Thymus (tissue), 11 donors: ENCODE measurements around the gene CCDC83. TPM values are rescaled to one million over a fixed set of nuclear protein-coding genes. Genes with fewer than 3 reads are reported as not detected.
"Not testable (repeated sequence)": the region's sequence is repeated elsewhere in the genome, so short reads cannot be mapped to it uniquely, and the experiment has no call there.

ENCODE experiments used
- DNase-seq, 9 donors: peaks; one replicate each; pipeline ENCODE4 v3.0.0-alpha.2; 2013; ENCODE audit warnings: low spot score in 9 of 9, low read depth in 6 of 9, missing footprints in 1 of 9
- H3K27ac ChIP-seq, 2 donors: one replicate each; pipeline ENCODE4 v1.5.1; 2013; ENCODE audit warnings: control low read depth in 1 of 2, low read depth in 1 of 2, low read length in 1 of 2, mild to moderate bottlenecking in 1 of 2, moderate library complexity in 1 of 2
- H3K27me3 ChIP-seq, 2 donors: one replicate each; pipeline ENCODE4 v1.5.1; 2013; ENCODE audit warnings: low read length in 1 of 2; ENCODE audit not compliant: control insufficient read depth in 2 of 2, insufficient read depth in 1 of 2
- H3K36me3 ChIP-seq, 2 donors: one replicate each; pipeline ENCODE4 v1.5.1; 2013; ENCODE audit warnings: low read length in 1 of 2, mild to moderate bottlenecking in 1 of 2, moderate library complexity in 1 of 2; ENCODE audit not compliant: control insufficient read depth in 2 of 2, insufficient read depth in 2 of 2
- H3K4me1 ChIP-seq, 2 donors: one replicate each; pipeline ENCODE4 v1.5.1; 2013; ENCODE audit warnings: low read length in 2 of 2; ENCODE audit not compliant: control insufficient read depth in 2 of 2, insufficient read depth in 2 of 2
- H3K4me3 ChIP-seq, 2 donors: one replicate each; pipeline ENCODE4 v1.5.1; 2013; ENCODE audit warnings: low read length in 2 of 2, control low read depth in 1 of 2, mild to moderate bottlenecking in 1 of 2
- H3K9me3 ChIP-seq, 2 donors: one replicate each; pipeline ENCODE4 v1.5.1; 2013; ENCODE audit warnings: low read length in 1 of 2, mild to moderate bottlenecking in 1 of 2; ENCODE audit not compliant: control insufficient read depth in 2 of 2, insufficient read depth in 1 of 2
- WGBS: extraction: QIAGEN DNeasy Blood & Tissue Kit; methylation state at CpG from one replicate; pipeline ENCODE4 v1.1.7; 2013; 5-methylcytosine and 5-hydroxymethylcytosine counted together
- polyA plus RNA-seq: library from polyadenylated mRNA; stranded (reverse); fragments of 200-250 nt; gene quantifications from one replicate; pipeline ENCODE4 v1.2.3, GENCODE V29; 2013
- total RNA-seq: library from RNA; stranded (reverse); fragments of 120-200 nt; gene quantifications from one replicate; pipeline ENCODE4 v1.2.4, GENCODE V29; 2013
- donor health status: healthy.

CCDC83 gene
- total and polyA plus RNA-seq, 2 donors: 0.05 TPM; not detected in 1

GRCh38 chr11:85859541-85859940, 4.4 kb downstream of the CCDC83 start:
- H3K9me3 ChIP-seq: not testable (repeated sequence)

DNA sequence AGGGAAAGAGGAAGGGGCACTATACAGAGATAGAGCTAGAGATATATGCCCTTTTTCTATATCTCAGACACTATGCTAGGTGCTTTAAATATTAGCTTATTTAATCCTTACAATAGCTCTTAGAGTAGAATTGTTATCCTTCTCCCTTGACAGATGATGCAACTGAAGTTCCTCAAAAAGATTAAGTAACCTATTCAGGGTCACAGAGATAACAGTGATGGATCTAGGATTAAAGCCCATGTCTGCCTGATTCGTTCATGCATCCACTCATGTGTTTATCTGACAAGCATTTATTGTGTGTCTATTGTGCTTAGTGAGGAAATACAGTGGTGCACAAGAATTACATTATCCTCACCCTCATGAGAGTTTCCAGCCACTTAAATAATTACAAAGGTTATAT, 8.7 kb downstream of the CCDC83 start:
- no peak for DNase-seq
- Histone ChIP-seq H3K36me3 (no peaks in the 10 kb centered on the region), H3K27me3 (no peaks in the 10 kb centered on the region), H3K27ac (no peak overlapping the region), H3K9me3 (no peaks in the 10 kb centered on the region), H3K4me1 (no peaks in the 10 kb centered on the region), H3K4me3 (no peak overlapping the region)
- WGBS: 66% methylated on average over 1 of the region's 1 CpG

More at GRCh38 chr11:85859541-85859940, 4.4 kb downstream of the CCDC83 start:
- H3K36me3 ChIP-seq, DNase-seq, H3K4me3 ChIP-seq, H3K27ac ChIP-seq, H3K27me3 ChIP-seq, H3K4me1 ChIP-seq: not testable (repeated sequence)

DNA sequence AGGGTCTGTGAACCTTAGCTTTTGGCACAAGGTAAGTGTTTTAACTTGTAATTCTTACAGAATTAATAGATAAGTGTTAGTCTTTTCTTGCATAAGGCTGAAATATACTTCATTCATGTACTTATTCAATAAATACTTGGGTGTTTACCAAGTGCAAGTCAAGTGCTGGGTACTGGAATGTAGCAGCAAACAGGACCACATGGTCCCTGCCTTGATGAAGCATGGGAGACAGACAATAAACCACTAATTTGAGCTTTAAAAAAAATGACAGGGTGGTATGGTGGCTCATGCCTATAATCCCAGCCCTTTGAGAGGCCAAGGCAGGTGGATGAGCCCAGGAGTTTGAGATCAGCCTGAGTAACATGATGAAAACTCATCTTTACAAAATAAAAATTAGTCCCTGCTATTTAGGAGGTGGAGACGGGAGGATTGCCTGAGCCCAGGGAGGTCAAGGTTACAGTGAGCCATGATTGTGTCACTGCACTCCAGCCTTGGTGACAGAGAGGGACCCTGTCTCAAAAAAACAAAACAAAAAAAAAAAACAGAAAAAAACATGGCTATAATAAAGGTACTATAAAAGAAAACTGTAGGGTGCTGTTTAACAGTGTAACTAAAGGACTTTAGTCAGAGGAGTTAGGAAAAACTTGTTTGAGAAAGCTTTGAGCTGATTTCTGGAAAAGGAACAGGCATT, 11.1 kb downstream of the CCDC83 start:
- no peak for DNase-seq
- Histone ChIP-seq H3K27ac (no peak overlapping the region), H3K9me3 (no peaks in the 10 kb centered on the region), H3K4me1 (no peaks in the 10 kb centered on the region), H3K36me3 (no peaks in the 10 kb centered on the region), H3K4me3 (no peak overlapping the region), H3K27me3 (no peaks in the 10 kb centered on the region)
- 100% methylated on average over 1 of the region's 1 CpG for WGBS

DNA sequence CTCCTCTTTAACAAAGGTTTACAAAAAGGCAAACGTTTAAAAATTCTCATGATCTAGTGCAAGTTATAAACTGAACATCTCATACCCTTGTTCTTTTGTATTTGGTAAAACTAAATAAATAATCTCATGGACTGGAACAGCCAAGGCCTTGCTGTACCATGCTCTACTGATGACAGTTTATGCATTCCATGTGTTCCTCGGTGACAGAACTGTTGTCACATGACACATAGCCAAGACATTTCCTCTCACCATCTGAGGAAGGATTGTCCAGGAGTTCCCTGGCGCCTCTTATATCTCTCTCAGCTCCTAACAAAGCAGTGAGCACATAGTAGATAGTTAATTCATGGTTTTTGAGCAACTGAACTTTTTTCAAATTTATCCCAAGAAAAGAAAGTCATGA, 12.6 kb downstream of the CCDC83 start:
- no peak overlapping the region for H3K27ac ChIP-seq
- 87% methylated on average over 3 of the region's 3 CpGs for WGBS
- no peak for DNase-seq
- no peaks in the 10 kb centered on the region for H3K9me3 ChIP-seq
- H3K36me3 ChIP-seq: no peaks in the 10 kb centered on the region
- no peaks in the 10 kb centered on the region for H3K27me3 ChIP-seq
- H3K4me1 ChIP-seq: no peaks in the 10 kb centered on the region
- H3K4me3 ChIP-seq: no peak overlapping the region

GRCh38 chr11:85869781-85870180, 14.6 kb downstream of the CCDC83 start:
- no peaks in the 10 kb centered on the region for H3K4me1 ChIP-seq
- H3K36me3 ChIP-seq: no peaks in the 10 kb centered on the region
- DNase-seq: no peak
- H3K27ac ChIP-seq: no peak overlapping the region
- H3K27me3 ChIP-seq: no peaks in the 10 kb centered on the region
- WGBS: 97% methylated on average over 2 of the region's 2 CpGs
- no peak overlapping the region for H3K4me3 ChIP-seq
- no peaks in the 10 kb centered on the region for H3K9me3 ChIP-seq

DNA sequence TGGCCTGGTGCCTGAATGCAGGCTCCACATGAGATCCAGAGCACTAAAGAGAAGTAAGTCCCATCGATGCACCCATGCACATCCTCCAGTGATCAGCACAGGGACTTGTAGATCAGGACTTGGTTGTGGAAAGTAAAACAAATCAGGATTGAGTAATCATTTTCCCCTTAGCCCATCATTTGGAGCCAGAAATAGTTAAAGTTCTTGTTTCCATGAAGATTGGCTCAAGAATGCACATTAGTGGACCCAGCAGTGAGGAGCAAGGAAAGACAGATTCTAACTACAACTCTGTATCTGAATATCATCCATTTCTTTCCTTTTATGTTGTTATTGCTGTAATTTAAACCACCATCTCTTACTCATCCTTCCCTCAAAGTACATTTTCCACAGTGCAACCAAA, 19.1 kb downstream of the CCDC83 start:
- DNase-seq: no peak

GRCh38 chr11:85875505-85875904, 20.3 kb downstream of the CCDC83 start:
- 98% methylated on average over 1 of the region's 1 CpG for WGBS
- no peak overlapping the region for H3K4me3 ChIP-seq
- H3K4me1 ChIP-seq: no peaks in the 10 kb centered on the region
- H3K27ac ChIP-seq: no peak overlapping the region
- DNase-seq: no peak
- peaks cover 0 to 2% of the 10 kb centered on the region in 2 donors for H3K27me3 ChIP-seq
- H3K36me3 ChIP-seq: no peaks in the 10 kb centered on the region
- H3K9me3 ChIP-seq: no peaks in the 10 kb centered on the region

More for the DNA sequence above, 19.1 kb downstream of the CCDC83 start:
- Histone ChIP-seq H3K4me1 (no peaks in the 10 kb centered on the region), H3K9me3 (no peaks in the 10 kb centered on the region), H3K36me3 (no peaks in the 10 kb centered on the region), H3K4me3 (no peak overlapping the region), H3K27ac (no peak overlapping the region), H3K27me3 (no peaks in the 10 kb centered on the region)
- WGBS: 96% methylated on average over 1 of the region's 1 CpG

- DNase-seq: no peak
- Histone ChIP-seq H3K4me3 (no peak overlapping the region), H3K27me3 (peaks cover 0 to 2% of the 10 kb centered on the region in 2 donors), H3K4me1 (no peaks in the 10 kb centered on the region), H3K9me3 (no peaks in the 10 kb centered on the region), H3K36me3 (no peaks in the 10 kb centered on the region), H3K27ac (no peak overlapping the region)
- 91% methylated on average over 4 of the region's 4 CpGs for WGBS
Observed at GRCh38 chr11:85884581-85885021, 29.4 kb downstream of the CCDC83 start.

GRCh38 chr11:85886089-85887056, 31.2 kb downstream of the CCDC83 start:
- no peak for DNase-seq
- H3K4me1 ChIP-seq: no peaks in the 10 kb centered on the region
- H3K27ac ChIP-seq: no peak overlapping the region
- WGBS: 90% methylated on average over 7 of the region's 7 CpGs
- H3K4me3 ChIP-seq: no peak overlapping the region
- no peaks in the 10 kb centered on the region for H3K36me3 ChIP-seq
- no peaks in the 10 kb centered on the region for H3K27me3 ChIP-seq
- no peaks in the 10 kb centered on the region for H3K9me3 ChIP-seq
